Suprapubic skin (tissue), 3 donors: ENCODE measurements around the gene EDNRA.

ENCODE experiments used
- EP300 ChIP-seq: sonication (generic); formaldehyde crosslinking; IDR thresholded peaks from one replicate; pipeline ENCODE4 v1.6.1; 2017; ENCODE audit warnings: antibody characterized with exemption
- TF ChIP-seq, protein P1 (sequence below), 2 donors: fragments of 200-600 bp in 1 of 2; fragments of 450-650 bp in 1 of 2; sonication (generic) in 1 of 2; IDR thresholded peaks; one replicate each; pipeline ENCODE4 v1.5.1; 2016 to 2019; ENCODE audit warnings: antibody characterized with exemption in 2 of 2, mild to moderate bottlenecking in 1 of 2, moderate library complexity in 1 of 2

DNA sequence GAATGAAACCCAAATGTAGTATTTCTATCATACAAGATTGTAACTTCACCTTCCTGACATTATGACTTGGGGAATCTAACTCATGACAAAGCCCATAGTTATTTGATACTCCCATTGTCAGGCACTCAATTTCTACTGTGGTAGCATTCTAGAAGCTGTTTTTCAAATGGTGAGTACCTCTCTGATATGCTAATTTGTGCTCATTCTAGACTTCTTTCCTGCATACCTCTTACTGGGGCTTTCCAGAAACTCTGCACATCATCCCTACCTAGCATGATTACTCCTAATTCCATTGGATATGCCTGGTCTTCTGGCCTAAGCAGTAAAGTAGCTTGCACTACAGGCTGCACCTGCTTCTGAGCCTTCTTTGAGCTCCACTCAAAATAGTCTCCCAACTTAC is 85.9 kb downstream of the EDNRA start:
- TF ChIP-seq, protein P1, sequence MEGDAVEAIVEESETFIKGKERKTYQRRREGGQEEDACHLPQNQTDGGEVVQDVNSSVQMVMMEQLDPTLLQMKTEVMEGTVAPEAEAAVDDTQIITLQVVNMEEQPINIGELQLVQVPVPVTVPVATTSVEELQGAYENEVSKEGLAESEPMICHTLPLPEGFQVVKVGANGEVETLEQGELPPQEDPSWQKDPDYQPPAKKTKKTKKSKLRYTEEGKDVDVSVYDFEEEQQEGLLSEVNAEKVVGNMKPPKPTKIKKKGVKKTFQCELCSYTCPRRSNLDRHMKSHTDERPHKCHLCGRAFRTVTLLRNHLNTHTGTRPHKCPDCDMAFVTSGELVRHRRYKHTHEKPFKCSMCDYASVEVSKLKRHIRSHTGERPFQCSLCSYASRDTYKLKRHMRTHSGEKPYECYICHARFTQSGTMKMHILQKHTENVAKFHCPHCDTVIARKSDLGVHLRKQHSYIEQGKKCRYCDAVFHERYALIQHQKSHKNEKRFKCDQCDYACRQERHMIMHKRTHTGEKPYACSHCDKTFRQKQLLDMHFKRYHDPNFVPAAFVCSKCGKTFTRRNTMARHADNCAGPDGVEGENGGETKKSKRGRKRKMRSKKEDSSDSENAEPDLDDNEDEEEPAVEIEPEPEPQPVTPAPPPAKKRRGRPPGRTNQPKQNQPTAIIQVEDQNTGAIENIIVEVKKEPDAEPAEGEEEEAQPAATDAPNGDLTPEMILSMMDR (IDR thresholded peaks at IDR 0.05) = no peak
- no peak for TF ChIP-seq EP300
